ENCODE data around the gene ARL15.
"Not testable (repeated sequence)": the region's sequence is repeated elsewhere in the genome, so short reads cannot be mapped to it uniquely, and the experiment has no call there.

ARL15 gene

DNA sequence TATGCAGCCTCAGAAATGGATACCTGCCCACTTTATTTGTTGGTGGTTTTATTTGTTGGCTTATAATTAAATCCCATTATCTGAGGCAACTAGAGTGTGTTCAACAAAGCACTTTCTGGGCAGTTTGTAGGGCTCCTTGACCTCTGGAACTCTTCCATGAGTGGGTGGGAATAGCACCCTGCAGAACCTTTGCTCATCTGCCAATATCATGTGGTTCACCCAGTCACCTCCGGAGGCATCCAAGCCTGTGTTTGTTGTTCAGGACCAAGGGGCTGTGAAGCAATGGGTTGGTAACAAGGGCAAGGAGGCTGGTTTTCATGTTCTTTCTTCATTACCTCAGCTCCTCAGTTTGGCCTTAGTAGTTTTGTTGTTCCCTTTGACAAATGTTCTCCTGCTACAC is 436.0 kb downstream of the ARL15 start:
- Histone ChIP-seq H3K4me3 (ENCODE audit: low read length) (no peak overlapping the region), H3K9ac (ENCODE audit: low read length) (no peak overlapping the region), H3K9me3 (ENCODE audit: control insufficient read depth, low read length) (no peaks in the 10 kb centered on the region), H3K27me3 (ENCODE audit: control insufficient read depth, insufficient read depth, low read length) (no peaks in the 10 kb centered on the region), H3K4me1 (ENCODE audit: control insufficient read depth, insufficient read depth, low read length) (no peaks in the 10 kb centered on the region), H3K36me3 (ENCODE audit: control insufficient read depth, insufficient read depth, low read length) (no peaks in the 10 kb centered on the region)

DNA sequence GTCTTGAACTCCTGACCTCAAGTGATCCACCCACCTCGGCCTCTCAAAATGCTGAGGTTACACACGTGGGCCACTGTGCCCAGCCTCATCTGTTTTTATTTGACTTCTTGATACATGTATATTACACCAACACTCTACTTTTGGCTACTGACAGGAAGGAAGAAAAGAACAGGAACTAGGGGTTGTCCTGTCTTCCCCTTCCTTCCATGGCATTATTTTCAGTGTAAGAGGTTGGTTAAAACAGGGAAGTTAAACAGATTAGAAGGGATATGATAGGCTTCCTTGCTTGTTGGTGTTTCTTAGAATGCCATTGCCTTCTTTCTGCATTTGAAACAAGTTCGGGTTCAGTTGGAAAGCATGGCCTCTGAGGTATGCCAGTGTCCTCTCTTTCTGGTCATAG is 437.1 kb downstream of the ARL15 start:
- no peaks in the 10 kb centered on the region for H3K4me1 ChIP-seq (ENCODE audit: control insufficient read depth, insufficient read depth, low read length)
- H3K36me3 ChIP-seq (ENCODE audit: control insufficient read depth, insufficient read depth, low read length) = no peaks in the 10 kb centered on the region
- H3K27me3 ChIP-seq (ENCODE audit: control insufficient read depth, insufficient read depth, low read length) = no peaks in the 10 kb centered on the region
- no peaks in the 10 kb centered on the region for H3K9me3 ChIP-seq (ENCODE audit: control insufficient read depth, low read length)
- H3K9ac ChIP-seq (ENCODE audit: low read length) = no peak overlapping the region
- no peak overlapping the region for H3K4me3 ChIP-seq (ENCODE audit: low read length)

DNA sequence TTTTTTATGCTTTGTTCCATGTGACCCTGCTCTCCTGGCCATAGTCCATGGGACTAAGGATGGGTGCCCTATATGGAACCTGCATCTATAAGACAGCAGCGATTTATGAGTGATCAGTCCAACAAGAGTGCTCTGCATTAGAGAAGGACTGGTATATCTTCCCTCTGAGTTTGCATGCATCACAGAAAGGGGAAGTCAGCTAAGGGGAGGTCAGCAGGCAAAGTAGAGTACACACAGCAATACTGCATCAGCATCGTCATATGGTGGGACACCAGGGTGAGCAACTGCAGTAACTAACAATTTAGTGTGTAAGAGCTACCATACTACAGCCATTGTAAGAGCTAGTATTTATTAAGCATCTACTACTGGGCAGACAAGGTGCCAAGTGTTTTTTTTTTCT is 438.6 kb downstream of the ARL15 start:
- H3K27me3 ChIP-seq (ENCODE audit: control insufficient read depth, insufficient read depth, low read length) = no peaks in the 10 kb centered on the region
- H3K9me3 ChIP-seq (ENCODE audit: control insufficient read depth, low read length) = no peaks in the 10 kb centered on the region
- H3K36me3 ChIP-seq (ENCODE audit: control insufficient read depth, insufficient read depth, low read length) = no peaks in the 10 kb centered on the region
- H3K4me1 ChIP-seq (ENCODE audit: control insufficient read depth, insufficient read depth, low read length) = no peaks in the 10 kb centered on the region
- no peak overlapping the region for H3K4me3 ChIP-seq (ENCODE audit: low read length)
- no peak overlapping the region for H3K9ac ChIP-seq (ENCODE audit: low read length)

DNA sequence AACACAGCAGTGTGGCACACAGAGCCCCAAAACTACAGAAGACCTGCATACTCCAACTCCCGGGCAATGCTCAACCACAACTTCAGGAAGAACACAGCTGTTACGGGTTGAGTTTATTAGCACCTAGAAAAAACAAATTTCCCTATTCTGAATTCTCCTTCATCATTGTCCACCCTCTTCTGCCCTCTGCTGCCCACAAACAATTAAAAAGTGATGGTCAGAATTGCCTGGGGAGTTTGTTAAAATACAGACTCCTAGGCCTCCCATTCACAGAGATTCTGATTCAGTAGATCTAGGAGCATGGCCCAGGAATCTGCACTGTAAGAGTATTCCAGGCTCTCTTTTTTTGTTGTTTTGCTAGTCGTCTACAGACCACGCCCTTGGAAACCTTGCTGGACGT is 439.3 kb downstream of the ARL15 start:
- H3K4me3 ChIP-seq (ENCODE audit: low read length) = no peak overlapping the region
- H3K4me1 ChIP-seq (ENCODE audit: control insufficient read depth, insufficient read depth, low read length) = no peaks in the 10 kb centered on the region
- H3K9ac ChIP-seq (ENCODE audit: low read length) = no peak overlapping the region
- no peaks in the 10 kb centered on the region for H3K36me3 ChIP-seq (ENCODE audit: control insufficient read depth, insufficient read depth, low read length)
- H3K27me3 ChIP-seq (ENCODE audit: control insufficient read depth, insufficient read depth, low read length) = no peaks in the 10 kb centered on the region
- H3K9me3 ChIP-seq (ENCODE audit: control insufficient read depth, low read length) = no peaks in the 10 kb centered on the region

DNA sequence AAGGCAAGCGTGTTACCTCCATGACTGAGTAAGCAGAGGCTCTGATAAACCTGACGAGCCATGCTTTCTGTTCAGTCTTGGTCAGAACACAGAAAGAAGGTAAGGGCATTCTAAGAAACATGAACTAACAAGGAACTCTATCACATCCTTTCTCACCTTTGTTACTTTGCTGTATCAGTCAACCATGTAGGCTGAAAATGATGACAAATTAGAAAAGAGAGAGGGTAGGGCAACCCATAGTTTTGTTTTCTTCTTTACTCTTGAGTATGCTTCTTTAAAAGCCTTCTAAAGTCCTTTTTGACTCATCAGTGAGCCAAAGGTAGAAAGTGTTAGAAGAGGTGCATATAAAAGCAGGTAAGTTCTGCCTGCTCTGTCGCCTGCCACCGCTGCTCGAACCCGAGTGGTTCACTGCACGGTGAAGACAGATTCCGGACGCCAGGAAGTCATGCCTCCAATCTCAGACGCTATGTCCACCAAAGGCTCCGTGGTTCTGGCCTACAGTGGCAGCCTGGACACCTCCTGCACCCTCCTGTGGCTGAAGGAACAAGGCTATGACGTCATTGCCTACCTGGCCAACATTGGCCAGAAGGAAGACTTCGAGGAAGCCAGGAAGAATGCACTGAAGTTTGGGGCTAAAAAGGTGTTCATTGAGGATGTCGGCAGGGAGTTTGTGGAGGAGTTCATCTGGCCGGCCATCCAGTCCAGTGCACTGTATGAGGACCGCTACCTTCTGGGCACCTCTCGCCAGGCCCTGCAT is 451.5 kb downstream of the ARL15 start:
- Histone ChIP-seq H3K36me3 (ENCODE audit: control insufficient read depth, insufficient read depth, low read length) (no peaks in the 10 kb centered on the region), H3K27me3 (ENCODE audit: control insufficient read depth, insufficient read depth, low read length) (no peaks in the 10 kb centered on the region), H3K9me3 (ENCODE audit: control insufficient read depth, low read length) (no peaks in the 10 kb centered on the region), H3K4me1 (ENCODE audit: control insufficient read depth, insufficient read depth, low read length) (no peaks in the 10 kb centered on the region), H3K9ac (ENCODE audit: low read length) (no peak overlapping the region), H3K4me3 (ENCODE audit: low read length) (no peak overlapping the region)

DNA sequence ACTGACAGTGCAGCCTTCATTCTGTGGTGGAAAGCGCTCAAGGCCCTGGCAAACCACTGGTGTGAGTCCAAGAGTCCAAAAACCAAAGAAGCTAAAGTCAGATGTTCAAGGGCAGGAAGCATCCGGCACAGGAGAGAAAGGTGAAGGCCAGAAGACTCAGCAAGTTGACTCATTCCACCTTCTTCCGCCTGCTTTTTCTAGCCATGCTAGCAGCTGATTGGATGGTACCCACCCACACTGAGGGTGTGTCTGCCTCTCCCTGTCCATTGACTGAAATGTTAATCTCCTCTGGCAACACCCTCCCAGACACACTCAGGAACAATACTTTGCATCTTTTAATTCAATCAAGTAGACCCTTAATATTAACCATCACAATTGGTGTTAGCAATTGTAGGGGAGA is 453.9 kb downstream of the ARL15 start:
- Histone ChIP-seq H3K9ac (ENCODE audit: low read length) (no peak overlapping the region), H3K27me3 (ENCODE audit: control insufficient read depth, insufficient read depth, low read length) (no peaks in the 10 kb centered on the region), H3K36me3 (ENCODE audit: control insufficient read depth, insufficient read depth, low read length) (no peaks in the 10 kb centered on the region), H3K4me1 (ENCODE audit: control insufficient read depth, insufficient read depth, low read length) (no peaks in the 10 kb centered on the region), H3K4me3 (ENCODE audit: low read length) (no peak overlapping the region), H3K9me3 (ENCODE audit: control insufficient read depth, low read length) (no peaks in the 10 kb centered on the region)

DNA sequence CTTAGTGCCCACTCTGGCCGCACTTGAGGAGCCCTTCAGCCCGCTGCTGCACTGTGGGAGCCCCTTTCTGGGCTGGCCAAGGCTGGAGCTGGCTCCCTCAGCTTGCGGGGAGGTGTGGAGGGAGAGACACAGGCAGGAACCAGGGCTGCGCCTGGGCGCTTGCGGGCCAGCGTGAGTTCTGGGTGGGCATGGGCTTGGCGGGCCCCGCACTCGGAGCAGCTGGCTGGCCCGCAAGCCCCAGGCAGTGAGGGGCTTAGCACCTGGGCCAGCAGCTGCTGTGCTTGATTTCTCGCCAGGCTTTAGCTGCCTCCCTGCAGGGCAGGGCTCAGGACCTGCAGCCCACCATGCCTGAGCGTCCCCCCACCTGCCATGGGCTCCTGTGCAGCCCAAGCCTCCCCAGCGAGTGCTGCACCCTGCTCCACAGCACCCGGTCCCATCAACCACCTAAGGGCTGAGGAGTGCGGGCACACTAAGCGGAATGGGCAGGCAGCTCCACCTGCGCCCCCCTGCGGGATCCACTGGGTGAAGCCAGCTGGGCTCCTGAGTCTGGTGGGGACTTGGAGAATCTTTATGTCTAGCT is 473.4 kb downstream of the ARL15 start:
- H3K27me3 ChIP-seq (ENCODE audit: control insufficient read depth, insufficient read depth, low read length); H3K9ac ChIP-seq (ENCODE audit: low read length); H3K9me3 ChIP-seq (ENCODE audit: control insufficient read depth, low read length); H3K36me3 ChIP-seq (ENCODE audit: control insufficient read depth, insufficient read depth, low read length); H3K4me1 ChIP-seq (ENCODE audit: control insufficient read depth, insufficient read depth, low read length); H3K4me3 ChIP-seq (ENCODE audit: low read length): not testable (repeated sequence)

DNA sequence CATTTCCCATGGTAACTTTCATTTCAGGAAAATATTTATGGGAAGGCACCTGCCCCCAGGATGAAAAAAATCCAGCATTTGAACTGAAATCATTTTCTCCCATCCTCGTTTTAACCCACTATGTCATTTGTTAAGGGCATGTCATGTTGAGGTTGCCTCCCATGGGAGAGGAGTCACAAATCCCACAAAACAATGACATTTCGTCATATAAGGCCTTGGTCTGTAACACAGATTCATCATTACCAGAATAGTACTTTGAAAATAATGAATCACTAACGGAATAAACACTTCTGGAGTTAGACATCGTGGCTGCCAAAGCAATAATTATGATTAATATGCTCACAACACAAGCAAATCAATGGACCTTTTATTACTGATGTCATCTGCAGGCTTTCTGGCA is 475.9 kb downstream of the ARL15 start:
- no peaks in the 10 kb centered on the region for H3K9me3 ChIP-seq (ENCODE audit: control insufficient read depth, low read length)
- no peaks in the 10 kb centered on the region for H3K36me3 ChIP-seq (ENCODE audit: control insufficient read depth, insufficient read depth, low read length)
- no peaks in the 10 kb centered on the region for H3K4me1 ChIP-seq (ENCODE audit: control insufficient read depth, insufficient read depth, low read length)
- H3K27me3 ChIP-seq (ENCODE audit: control insufficient read depth, insufficient read depth, low read length) = no peaks in the 10 kb centered on the region
- no peak overlapping the region for H3K4me3 ChIP-seq (ENCODE audit: low read length)
- H3K9ac ChIP-seq (ENCODE audit: low read length) = no peak overlapping the region

Data from mucosa of stomach (tissue), 1 donor.